H1 (cell line): ENCODE measurements around the gene TFPI2. TPM values are rescaled to one million over a fixed set of nuclear protein-coding genes. Genes with fewer than 3 reads are reported as not detected.

Source experiments
- CTCF ChIA-PET: fragments of 300-600 bp; sonication (Branson Sonifier 250); formaldehyde crosslinking; loops from one replicate; lab custom pipeline; 2021; ENCODE audit not compliant: partially characterized antibody; lab: Charles Lee
- POLR2A ChIA-PET: fragments of 300-600 bp; sonication (Branson Sonifier 250); formaldehyde crosslinking; loops from one replicate; lab custom pipeline; 2021; ENCODE audit warnings: inconsistent platforms; ENCODE audit not compliant: partially characterized antibody; lab: Charles Lee
- DNase-seq, 2 experiments: peaks; one replicate each; pipeline versions ENCODE4 v3.0.0 to v3.0.0-alpha.2; 2010 to 2022; ENCODE audit warnings: low spot score in 2 of 2, low read depth in 1 of 2, mixed read lengths in 1 of 2
- FAIRE-seq: peaks from 2 replicates; lab custom pipeline; 2011; peaks lifted over from hg19 to GRCh38; lab: Jason Lieb, UNC
- H2AFZ ChIP-seq: 2 replicates; pipeline ENCODE4 v1.8.1; 2012; ENCODE audit warnings: low read length, inconsistent platforms
- H2AK5ac ChIP-seq: 2 replicates; pipeline ENCODE4 v1.6.1; 2013; ENCODE audit warnings: low read depth, low read length
- H2BK120ac ChIP-seq: replicated peaks from 2 replicates; pipeline ENCODE3; 2013; ENCODE audit warnings: low read depth, low read length, inconsistent platforms
- H2BK12ac ChIP-seq: 2 replicates; pipeline ENCODE4 v1.6.1; 2013; ENCODE audit warnings: low read depth, low read length
- H2BK15ac ChIP-seq: 2 replicates; pipeline ENCODE4 v1.6.1; 2013; ENCODE audit warnings: low read length
- H2BK20ac ChIP-seq: 2 replicates; pipeline ENCODE4 v1.6.1; 2013; ENCODE audit warnings: low read length
- H2BK5ac ChIP-seq: 2 replicates; pipeline ENCODE4 v1.6.1; 2013; ENCODE audit warnings: low read depth, low read length
- H3K14ac ChIP-seq: 2 replicates; pipeline ENCODE4 v1.6.1; 2013; ENCODE audit warnings: inconsistent platforms; ENCODE audit not compliant: insufficient read length
- H3K18ac ChIP-seq: 2 replicates; pipeline ENCODE4 v1.6.1; 2013; ENCODE audit warnings: low read length; ENCODE audit errors: extremely low read depth
- H3K23ac ChIP-seq: 2 replicates; pipeline ENCODE4 v1.6.1; 2013; ENCODE audit warnings: inconsistent platforms; ENCODE audit not compliant: insufficient read length
- H3K23me2 ChIP-seq: 2 replicates; pipeline ENCODE4 v1.6.1; 2013; ENCODE audit warnings: low read depth, low read length
- H3K27ac ChIP-seq: 2 replicates; pipeline ENCODE4 v1.6.1; 2011; ENCODE audit warnings: low read depth, low read length, inconsistent platforms
- H3K27me3 ChIP-seq, 4 experiments: replicated peaks in 1 of 4; 1 replicate in 1 of 4; 2 replicates in 3 of 4; pipeline versions ENCODE4 v1.6.1 to v1.8.1; 2011 to 2013; ENCODE audit warnings: low read length in 3 of 4, mild to moderate bottlenecking in 3 of 4, inconsistent platforms in 2 of 4, mixed read lengths in 2 of 4, moderate library complexity in 1 of 4; ENCODE audit not compliant: control insufficient read depth in 3 of 4, insufficient read depth in 3 of 4; ENCODE audit errors: extremely low read depth in 1 of 4
- H3K36me3 ChIP-seq, 4 experiments: 2 replicates each; pipeline versions ENCODE4 v1.6.1 to v1.8.1; 2011 to 2013; ENCODE audit warnings: mild to moderate bottlenecking in 4 of 4, low read length in 3 of 4, moderate library complexity in 2 of 4, control low read depth in 1 of 4, inconsistent platforms in 1 of 4; ENCODE audit not compliant: insufficient read depth in 4 of 4, control insufficient read depth in 2 of 4
- H3K4ac ChIP-seq: replicated peaks from 2 replicates; pipeline ENCODE3; 2013; ENCODE audit warnings: low read length, low read depth, mixed read lengths, inconsistent platforms; ENCODE audit not compliant: insufficient read length
- H3K4me1 ChIP-seq, 4 experiments: replicated peaks in 1 of 4; 1 replicate in 1 of 4; 2 replicates in 3 of 4; pipeline versions ENCODE4 v1.6.1 to v1.8.1; 2011 to 2013; ENCODE audit warnings: low read length in 3 of 4, inconsistent platforms in 2 of 4, mixed read lengths in 1 of 4; ENCODE audit not compliant: insufficient read depth in 4 of 4, control insufficient read depth in 3 of 4
- H3K4me2 ChIP-seq, 2 experiments: 2 replicates each; pipeline versions ENCODE4 v1.6.1 to v1.8.1; 2011 to 2013; ENCODE audit warnings: low read depth in 2 of 2, low read length in 2 of 2, control low read depth in 1 of 2, inconsistent platforms in 1 of 2, mild to moderate bottlenecking in 1 of 2; ENCODE audit not compliant: insufficient read depth in 1 of 2
- H3K4me3 ChIP-seq, 4 experiments: fragments of 200-600, 300-600 bp in 1 of 4; sonication (generic), shearing (Covaris generic), sonication (Bioruptor Twin) in 1 of 4; 2 replicates each; pipeline versions ENCODE4 v1.5.1 to v1.8.1; 2011 to 2016; ENCODE audit warnings: low read length in 4 of 4, low read depth in 3 of 4, control low read depth in 2 of 4, inconsistent platforms in 2 of 4, mild to moderate bottlenecking in 2 of 4, mixed read lengths in 1 of 4, moderate library complexity in 1 of 4; ENCODE audit not compliant: insufficient read depth in 2 of 4; ENCODE audit errors: extremely low read depth in 1 of 4
- H3K56ac ChIP-seq: replicated peaks from 2 replicates; pipeline ENCODE3; 2013; ENCODE audit warnings: low read depth, mild to moderate bottlenecking, mixed read lengths, low read length, inconsistent platforms; ENCODE audit not compliant: insufficient read length
- H3K79me1 ChIP-seq: 2 replicates; pipeline ENCODE4 v1.6.1; 2013; ENCODE audit warnings: low read depth, low read length, control low read depth
- H3K79me2 ChIP-seq, 2 experiments: 2 replicates each; pipeline versions ENCODE4 v1.6.1 to v1.8.1; 2012 to 2013; ENCODE audit warnings: low read length in 2 of 2, mild to moderate bottlenecking in 2 of 2, inconsistent platforms in 1 of 2; ENCODE audit not compliant: insufficient read depth in 2 of 2, control insufficient read depth in 1 of 2
- H3K9ac ChIP-seq, 4 experiments: replicated peaks in 1 of 4; 1 replicate in 1 of 4; 2 replicates in 3 of 4; pipeline versions ENCODE4 v1.6.1 to v1.8.1; 2011 to 2013; ENCODE audit warnings: low read depth in 3 of 4, low read length in 3 of 4, control low read depth in 2 of 4, mild to moderate bottlenecking in 2 of 4, moderate library complexity in 2 of 4, inconsistent platforms in 1 of 4; ENCODE audit errors: extremely low read depth in 1 of 4
- H3K9me3 ChIP-seq, 2 experiments: 2 replicates each; pipeline versions ENCODE4 v1.6.1 to v1.8.1; 2012 to 2013; ENCODE audit warnings: mild to moderate bottlenecking in 2 of 2, moderate library complexity in 2 of 2, control low read depth in 1 of 2, inconsistent platforms in 1 of 2, low read depth in 1 of 2, low read length in 1 of 2, mixed read lengths in 1 of 2; ENCODE audit not compliant: insufficient read depth in 2 of 2
- H4K20me1 ChIP-seq, 2 experiments: replicated peaks in 1 of 2; 2 replicates each; pipeline versions ENCODE3 to v1.8.1; 2011 to 2013; ENCODE audit warnings: inconsistent platforms in 2 of 2, low read length in 2 of 2, mild to moderate bottlenecking in 1 of 2; ENCODE audit not compliant: insufficient read depth in 2 of 2, control insufficient read depth in 1 of 2
- H4K5ac ChIP-seq: 2 replicates; pipeline ENCODE4 v1.6.1; 2013; ENCODE audit warnings: low read length, low read depth, mixed read lengths, inconsistent platforms; ENCODE audit not compliant: insufficient read length
- H4K8ac ChIP-seq: 2 replicates; pipeline ENCODE4 v1.8.0; 2013; ENCODE audit warnings: mild to moderate bottlenecking, moderate library complexity, low read length, inconsistent platforms; ENCODE audit not compliant: insufficient read depth; ENCODE audit errors: extremely low read depth
- H4K91ac ChIP-seq: replicated peaks from 2 replicates; pipeline ENCODE3; 2013; ENCODE audit warnings: low read length, mixed read lengths, inconsistent platforms; ENCODE audit not compliant: insufficient read length
- POLR2AphosphoS5 ChIP-seq: IDR thresholded peaks from 2 replicates; pipeline ENCODE4 v1.6.1; 2011; ENCODE audit warnings: low read depth, low read length
- WGBS, 2 experiments: shearing (Covaris generic) in 1 of 2; methylation state at CpG; one replicate each; pipeline versions ENCODE4 v1.1.6 to v1.1.7; 2013 to 2015; ENCODE audit warnings: low lambda C conversion rate in 2 of 2, mixed read lengths in 2 of 2, inconsistent platforms in 1 of 2, low coverage in 1 of 2, missing lambda C conversion rate in 1 of 2; ENCODE audit not compliant: insufficient replicate concordance in 2 of 2, insufficient coverage in 1 of 2, insufficient read length in 1 of 2; ENCODE audit errors: extremely low coverage in 1 of 2, missing lambda C conversion rate in 1 of 2; 5-methylcytosine and 5-hydroxymethylcytosine counted together
- polyA plus RNA-seq, 7 experiments: library from polyadenylated mRNA; depleted of rRNA in 3 of 7; stranded (reverse) in 5 of 7; unstranded in 2 of 7; fragments of >200 nt in 5 of 7; fragments of 200-250 nt in 2 of 7; gene quantifications; 1 replicate in 5 of 7; 2 replicates in 1 of 7; 4 replicates in 1 of 7; pipeline versions ENCODE4 v1.2.1 to v1.2.3, GENCODE V29; 2011 to 2013; ENCODE audit warnings: missing spikeins in 2 of 7, mixed read lengths in 2 of 7
- total RNA-seq: library from RNA; stranded (reverse); fragmentation: NEBNext Ultra II Directional; extraction: Animal tissue kit (Norgen Biotek cat#: 25700); gene quantifications from 2 replicates; pipeline ENCODE4 v1.2.1, GENCODE V29; 2021

TFPI2 gene
- total and polyA plus RNA-seq, 2 of the 8 experiments (the other 6 are each of a cell fraction or from before 2014, with no cell fraction given), result 6.8 to 8.9 TPM

- no peak for TF ChIP-seq POLR2AphosphoS5
- Histone ChIP-seq H4K8ac (no peak overlapping the region), H3K36me3 (no peaks in the 10 kb centered on the region), H2AFZ (no peak overlapping the region), H4K20me1 (no peaks in the 10 kb centered on the region), H3K18ac (no peak overlapping the region), H3K4me2 (peak overlapping the region in 1 of 2 experiments; percentile 26; a peak in 1 of 4 replicates), H2BK15ac (no peak overlapping the region), H3K4ac (no peak overlapping the region), H3K79me1 (no peaks in the 10 kb centered on the region), H4K5ac (no peak overlapping the region), H3K79me2 (no peaks in the 10 kb centered on the region), H2BK12ac (no peak overlapping the region), H3K27ac (no peak overlapping the region), H2BK5ac (no peak overlapping the region), H3K23ac (no peak overlapping the region), H4K91ac (no peak overlapping the region), H3K9me3 (no peaks in the 10 kb centered on the region), H3K4me3 (peak overlapping the region in 1 of 4 experiments; percentile 16; a peak in 1 of 8 replicates), H3K27me3 (no peaks in the 10 kb centered on the region), H2BK120ac (no peak overlapping the region), H2BK20ac (no peak overlapping the region), H3K23me2 (no peaks in the 10 kb centered on the region; the same call in 1 of the 2 replicates), H3K4me1 (peaks cover 0 to 2% (median 0%) of the 10 kb centered on the region in 4 experiments; a peak in 1 of 7 replicates), H2AK5ac (no peak overlapping the region), H3K14ac (no peak overlapping the region), H3K56ac (no peak overlapping the region), H3K9ac (no peak overlapping the region)
- ChIA-PET POLR2A (interaction anchor here (0.6 to 1.0 kb wide), 2 partner anchors 10 to 147 kb away, joined by 3 read pairs; no protein-coding TSS in a partner anchor), CTCF (no interaction called here)
- WGBS, 2 experiments, result 21% methylated on average over 4 of the region's 4 CpGs; no CpG with 5 or more reads in 1 of the 2 experiments
- DNase-seq, result no peak
- no peak for FAIRE-seq
Measured at GRCh38 chr7:93836116-93836515, 54.4 kb downstream of the TFPI2 start.
